Sigmoid colon (tissue), 7 donors: Measurements from ENCODE around the gene AP5Z1. TPM values are rescaled to one million over a fixed set of nuclear protein-coding genes. Genes with fewer than 3 reads are reported as not detected.
"Not testable (repeated sequence)": the region's sequence is repeated elsewhere in the genome, so short reads cannot be mapped to it uniquely, and the experiment has no call there.

Source experiments
- DNase-seq: peaks from one replicate; pipeline ENCODE4 v3.0.0-alpha.2; 2019
- H3K27ac ChIP-seq, 4 donors: fragments of 200-600 bp; sonication (generic); one replicate each; pipeline ENCODE4 v1.5.1; 2016 to 2019; ENCODE audit warnings: mild to moderate bottlenecking in 1 of 4
- H3K27me3 ChIP-seq, 3 donors: fragments of 200-600 bp; sonication (generic); one replicate each; pipeline ENCODE4 v1.5.1; 2019; ENCODE audit warnings: mild to moderate bottlenecking in 1 of 3
- H3K36me3 ChIP-seq, 4 donors: fragments of 200-600 bp; sonication (generic); one replicate each; pipeline ENCODE4 v1.5.1; 2016 to 2019
- H3K4me1 ChIP-seq, 4 donors: fragments of 200-600 bp; sonication (generic); one replicate each; pipeline ENCODE4 v1.5.1; 2017 to 2019
- H3K4me3 ChIP-seq, 4 donors: fragments of 200-600 bp; sonication (generic); one replicate each; pipeline ENCODE4 v1.5.1; 2017 to 2019; ENCODE audit warnings: mild to moderate bottlenecking in 2 of 4, moderate library complexity in 1 of 4
- H3K9me3 ChIP-seq, 4 donors: fragments of 200-600 bp in 3 of 4; sonication (generic) in 3 of 4; one replicate each; pipeline versions ENCODE4 v1.5.1 to v1.6.1; 2013 to 2019
- CTCF ChIP-seq, 4 experiments: fragments of 450-650 bp in 3 of 4; fragments of 200-600 bp in 1 of 4; IDR thresholded peaks; one replicate each; pipeline ENCODE4 v1.5.1; 2016 to 2019; ENCODE audit warnings: antibody characterized with exemption in 4 of 4, mild to moderate bottlenecking in 3 of 4, moderate library complexity in 2 of 4
- EP300 ChIP-seq, 4 donors: sonication (generic); formaldehyde crosslinking; IDR thresholded peaks; one replicate each; pipeline ENCODE4 v1.6.1; 2017; ENCODE audit warnings: antibody characterized with exemption in 4 of 4
- POLR2A ChIP-seq, 2 donors: fragments of 450-650 bp; IDR thresholded peaks; one replicate each; pipeline ENCODE4 v1.6.1; 2016; ENCODE audit warnings: antibody characterized with exemption in 2 of 2, mild to moderate bottlenecking in 2 of 2, moderate library complexity in 2 of 2
- POLR2AphosphoS5 ChIP-seq, 4 donors: sonication (generic); formaldehyde crosslinking; IDR thresholded peaks; one replicate each; pipeline ENCODE4 v1.6.1; 2017; ENCODE audit warnings: antibody characterized with exemption in 4 of 4
- WGBS, 2 donors: extraction: QIAGEN DNeasy Blood & Tissue Kit; methylation state at CpG; one replicate each; pipeline ENCODE4 v1.1.7; 2013; 5-methylcytosine and 5-hydroxymethylcytosine counted together
- intact Hi-C: fragments of 100-400 bp; cut with DNase I; formaldehyde crosslinking; loops from one replicate; pipeline ENCODE4 v1.15.1; 2023
- polyA plus RNA-seq, 3 donors: library from polyadenylated mRNA; stranded (reverse); fragments of 200-250 nt; gene quantifications; one replicate each; pipeline ENCODE4 v1.2.3, GENCODE V29; 2013
- total RNA-seq, 4 donors: library from RNA; depleted of rRNA; stranded (reverse); fragments of >200 nt; gene quantifications; one replicate each; pipeline ENCODE4 v1.1.0, GENCODE V29; 2016
- donor health status: healthy with polysubstance abuse.
- donor health status: Bipolar disorder and iron deficiency.
- donor health status: healthy.

Gene AP5Z1
- total and polyA plus RNA-seq, 7 donors: 16.8 to 66.0 (median 20.3) TPM

- no peak for TF ChIP-seq POLR2AphosphoS5 (IDR thresholded peaks at IDR 0.05)
- no peak for TF ChIP-seq POLR2A (IDR thresholded peaks at IDR 0.05)
- no peak for TF ChIP-seq CTCF (IDR thresholded peaks at IDR 0.05)
- no peak for TF ChIP-seq EP300 (IDR thresholded peaks at IDR 0.05)
- no peaks in the 10 kb centered on the region for H3K36me3 ChIP-seq
- intact Hi-C loops: no loop called here
Observed at GRCh38 chr7:4801839-4802231, 26.4 kb downstream of the AP5Z1 start.

GRCh38 chr7:4802577-4802976, 27.2 kb downstream of the AP5Z1 start:
- H3K9me3 ChIP-seq, DNase-seq, H3K27ac ChIP-seq, H3K4me3 ChIP-seq, H3K27me3 ChIP-seq, H3K4me1 ChIP-seq, H3K36me3 ChIP-seq, intact Hi-C loops: not testable (repeated sequence)
- WGBS, 2 donors: 85 to 94% methylated on average over 23 of the region's 23 CpGs

More at GRCh38 chr7:4801839-4802231, 26.4 kb downstream of the AP5Z1 start:
- 64 to 87% methylated on average over 18 of the region's 18 CpGs for WGBS, 2 donors
- H3K4me1 ChIP-seq: peaks cover 0 to 6% (median 2%) of the 10 kb centered on the region in 4 donors
- H3K27ac ChIP-seq: no peak overlapping the region
- DNase-seq: no peak
- H3K9me3 ChIP-seq: no peaks in the 10 kb centered on the region
- H3K4me3 ChIP-seq: no peak overlapping the region
- H3K27me3 ChIP-seq: peaks cover 0 to 5% (median 4%) of the 10 kb centered on the region in 3 donors

GRCh38 chr7:4803397-4804241, 28.2 kb downstream of the AP5Z1 start:
- TF ChIP-seq POLR2A (IDR thresholded peaks at IDR 0.05): no peak
- no peak for TF ChIP-seq EP300 (IDR thresholded peaks at IDR 0.05)
- no peak for TF ChIP-seq POLR2AphosphoS5 (IDR thresholded peaks at IDR 0.05)
- TF ChIP-seq CTCF (IDR thresholded peaks at IDR 0.05): no peak
- Histone ChIP-seq H3K4me1 (no peaks in the 10 kb centered on the region), H3K36me3 (no peaks in the 10 kb centered on the region), H3K4me3 (no peak overlapping the region), H3K27me3 (peaks cover 0 to 5% (median 4%) of the 10 kb centered on the region in 3 donors), H3K9me3 (no peaks in the 10 kb centered on the region), H3K27ac (no peak overlapping the region)
- intact Hi-C loops: no loop called here
- WGBS, 2 donors: 69 to 81% methylated on average over 41 of the region's 41 CpGs
- DNase-seq: peak; percentile 61

DNA sequence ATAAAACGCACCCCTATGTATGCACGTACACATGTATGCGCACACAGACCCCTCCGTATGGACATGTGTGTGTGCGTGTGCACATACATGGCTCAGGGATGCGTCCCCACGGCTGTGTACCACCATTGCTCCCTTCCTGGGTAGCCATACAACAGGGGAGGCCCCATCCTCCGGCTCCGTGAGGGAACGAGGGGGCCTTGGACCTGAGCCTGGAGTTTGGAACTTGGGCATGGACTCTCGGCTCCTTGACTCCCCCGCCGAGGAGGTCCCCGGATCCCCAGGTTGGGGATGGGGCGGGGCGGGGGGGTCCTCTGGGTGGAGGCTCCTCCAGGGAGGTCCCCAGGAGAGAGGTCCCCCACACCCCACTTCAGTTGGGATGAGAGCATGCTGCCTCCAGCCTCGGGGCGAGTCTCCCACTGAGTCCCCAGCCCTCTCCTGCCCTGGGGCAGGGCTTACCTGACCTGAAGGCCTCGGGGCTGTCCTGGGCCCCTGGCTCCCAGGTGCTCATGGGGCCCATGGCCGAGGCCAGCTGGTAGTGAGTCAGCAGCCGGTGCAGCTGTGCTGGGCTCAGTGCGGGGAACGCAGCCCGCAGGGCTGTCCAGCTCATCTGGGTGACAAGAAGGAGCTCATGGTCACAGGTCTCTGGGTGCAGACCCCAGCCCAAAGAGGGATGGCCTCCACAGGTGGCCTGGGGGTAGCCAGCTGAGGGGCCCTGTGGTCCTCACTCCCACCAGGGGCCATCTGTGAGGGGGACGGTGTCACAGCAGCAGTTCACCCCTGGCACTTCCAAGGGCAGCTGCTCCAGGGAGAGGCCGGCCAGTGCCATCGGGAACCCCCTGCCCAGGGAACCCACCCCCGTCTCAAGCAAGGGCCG, 29.9 kb downstream of the AP5Z1 start:
- intact Hi-C loops: no loop called here
- Histone ChIP-seq H3K36me3 (no peaks in the 10 kb centered on the region), H3K27ac (no peak overlapping the region), H3K27me3 (peaks cover 0 to 5% (median 5%) of the 10 kb centered on the region in 3 donors), H3K9me3 (no peaks in the 10 kb centered on the region), H3K4me1 (no peaks in the 10 kb centered on the region), H3K4me3 (no peak overlapping the region)
- TF ChIP-seq EP300 (IDR thresholded peaks at IDR 0.05) (no peak), CTCF (IDR thresholded peaks at IDR 0.05) (no peak), POLR2A (IDR thresholded peaks at IDR 0.05) (no peak), POLR2AphosphoS5 (IDR thresholded peaks at IDR 0.05) (no peak)
- 78 to 84% methylated on average over 29 of the region's 29 CpGs for WGBS, 2 donors
- peak; percentile 61 for DNase-seq

DNA sequence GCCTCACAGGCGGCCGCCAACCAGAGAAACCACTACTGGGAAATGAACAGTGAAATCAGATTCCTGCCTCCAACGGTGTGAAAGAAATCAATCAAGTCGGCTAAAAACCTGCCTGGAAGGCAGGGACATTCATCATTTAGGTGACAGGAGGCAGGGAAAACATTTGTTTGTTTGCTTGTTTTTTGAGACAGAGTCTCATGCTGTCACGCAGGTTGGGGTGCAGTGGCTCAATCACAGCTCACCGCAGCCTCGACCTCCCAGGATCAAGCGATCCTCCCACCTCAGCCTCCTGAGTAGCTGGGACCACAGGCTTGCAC, 30.5 kb downstream of the AP5Z1 start:
- intact Hi-C loops: no loop called here
- WGBS, 2 donors: 73 to 80% methylated on average over 8 of the region's 8 CpGs
- Histone ChIP-seq H3K4me1 (no peaks in the 10 kb centered on the region), H3K27me3 (peaks cover 0 to 8% (median 5%) of the 10 kb centered on the region in 3 donors), H3K36me3 (no peaks in the 10 kb centered on the region), H3K9me3 (no peaks in the 10 kb centered on the region), H3K27ac (no peak overlapping the region), H3K4me3 (no peak overlapping the region)
- DNase-seq: no peak
- TF ChIP-seq CTCF (IDR thresholded peaks at IDR 0.05) (no peak), POLR2A (IDR thresholded peaks at IDR 0.05) (no peak), EP300 (IDR thresholded peaks at IDR 0.05) (no peak), POLR2AphosphoS5 (IDR thresholded peaks at IDR 0.05) (no peak)
